Prostate gland (tissue), 2 donors: ENCODE measurements around the gene PPIB.
"Not testable (repeated sequence)": the region's sequence is repeated elsewhere in the genome, so short reads cannot be mapped to it uniquely, and the experiment has no call there.

Experiments used
- POLR2AphosphoS5 ChIP-seq: sonication (generic); formaldehyde crosslinking; IDR thresholded peaks from one replicate; pipeline ENCODE4 v1.6.1; 2017; ENCODE audit warnings: antibody characterized with exemption
- TF ChIP-seq, protein P1 (sequence below), 4 experiments: fragments of 200-600 bp in 2 of 4; fragments of 450-650 bp in 2 of 4; sonication (generic) in 2 of 4; IDR thresholded peaks; 1 replicate in 3 of 4; 2 replicates in 1 of 4; pipeline ENCODE4 v1.5.1; 2016 to 2019; ENCODE audit warnings: antibody characterized with exemption in 4 of 4, mild to moderate bottlenecking in 2 of 4, moderate library complexity in 2 of 4

- TF ChIP-seq, protein P1, sequence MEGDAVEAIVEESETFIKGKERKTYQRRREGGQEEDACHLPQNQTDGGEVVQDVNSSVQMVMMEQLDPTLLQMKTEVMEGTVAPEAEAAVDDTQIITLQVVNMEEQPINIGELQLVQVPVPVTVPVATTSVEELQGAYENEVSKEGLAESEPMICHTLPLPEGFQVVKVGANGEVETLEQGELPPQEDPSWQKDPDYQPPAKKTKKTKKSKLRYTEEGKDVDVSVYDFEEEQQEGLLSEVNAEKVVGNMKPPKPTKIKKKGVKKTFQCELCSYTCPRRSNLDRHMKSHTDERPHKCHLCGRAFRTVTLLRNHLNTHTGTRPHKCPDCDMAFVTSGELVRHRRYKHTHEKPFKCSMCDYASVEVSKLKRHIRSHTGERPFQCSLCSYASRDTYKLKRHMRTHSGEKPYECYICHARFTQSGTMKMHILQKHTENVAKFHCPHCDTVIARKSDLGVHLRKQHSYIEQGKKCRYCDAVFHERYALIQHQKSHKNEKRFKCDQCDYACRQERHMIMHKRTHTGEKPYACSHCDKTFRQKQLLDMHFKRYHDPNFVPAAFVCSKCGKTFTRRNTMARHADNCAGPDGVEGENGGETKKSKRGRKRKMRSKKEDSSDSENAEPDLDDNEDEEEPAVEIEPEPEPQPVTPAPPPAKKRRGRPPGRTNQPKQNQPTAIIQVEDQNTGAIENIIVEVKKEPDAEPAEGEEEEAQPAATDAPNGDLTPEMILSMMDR (IDR thresholded peaks at IDR 0.05): not testable (repeated sequence)
- not testable (repeated sequence) for TF ChIP-seq POLR2AphosphoS5
Observed at GRCh38 chr15:64120322-64120721, 42.5 kb downstream of the PPIB start.
